Right forelimb (tissue), 1 donor: ENCODE measurements around the gene SGK1.
A peak's percentile ranks its signal among the peaks of the same experiment; 100 is the strongest.
"Not testable (repeated sequence)": the region's sequence is repeated elsewhere in the genome, so short reads cannot be mapped to it uniquely, and the experiment has no call there.

Experiments used
- DNase-seq: peaks from one replicate; pipeline ENCODE4 v3.0.0-alpha.2; 2018

SGK1 gene

GRCh38 chr6:134249759-134250602 is 67.9 kb downstream of the SGK1 start:
- DNase-seq: no peak

DNA sequence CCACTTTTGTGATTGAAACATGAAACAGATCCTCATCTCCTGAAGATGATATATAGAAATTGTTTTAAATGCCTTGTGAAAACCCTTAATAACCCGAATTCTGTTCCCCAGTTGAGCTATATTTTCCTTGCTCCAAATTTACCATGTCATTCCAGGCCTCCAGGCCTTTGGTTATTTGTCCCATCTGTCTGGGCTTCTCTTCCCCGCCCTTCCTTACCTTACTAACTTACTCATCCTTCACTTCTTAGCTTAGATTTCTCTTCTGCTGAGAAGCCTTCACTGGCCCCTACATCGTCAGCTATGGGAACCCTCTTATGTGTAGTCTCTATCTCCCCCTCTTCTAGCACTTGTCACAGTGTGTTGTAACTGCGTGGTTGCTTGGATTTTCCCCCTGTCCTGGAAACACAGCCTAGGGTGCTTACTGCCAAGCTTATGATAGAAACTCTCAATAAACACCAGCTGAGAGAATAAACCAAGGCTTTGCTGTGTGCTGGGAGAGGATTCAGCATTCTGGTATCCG is 68.6 kb downstream of the SGK1 start:
- no peak for DNase-seq

DNA sequence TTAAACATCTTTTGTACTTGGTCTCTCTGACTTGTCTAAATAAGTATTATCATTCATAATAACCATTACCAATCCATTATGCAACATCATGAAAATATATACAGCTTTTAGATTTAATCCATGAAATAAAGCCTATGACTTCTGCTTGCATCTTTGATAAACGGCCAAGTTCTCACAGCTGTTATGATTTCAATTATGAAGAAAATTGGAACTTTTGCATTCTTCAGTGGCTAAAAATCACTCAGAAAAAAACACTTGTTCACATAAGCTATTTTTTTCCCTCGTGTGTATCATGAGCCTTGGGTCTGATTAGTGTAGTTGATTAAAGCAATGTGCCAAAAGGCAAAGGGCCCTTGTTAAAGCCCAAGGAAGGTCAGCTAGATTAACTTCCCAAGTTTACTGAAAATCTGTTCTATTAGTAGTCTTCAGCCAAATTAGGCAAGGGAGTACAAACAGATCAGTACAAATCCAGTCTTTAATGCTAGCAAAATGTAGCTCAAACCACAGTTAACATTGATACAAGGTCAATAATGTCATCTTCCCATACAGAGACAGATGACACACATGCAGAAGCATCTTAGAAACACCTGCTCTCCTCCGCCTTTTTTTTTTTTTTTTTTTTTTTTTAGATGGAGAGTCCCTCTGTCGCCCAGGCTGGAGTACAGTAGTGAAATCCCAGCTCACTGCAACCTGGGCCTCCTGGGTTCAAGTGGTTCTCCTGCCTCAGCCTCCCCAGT is 69.9 kb downstream of the SGK1 start:
- DNase-seq: no peak

DNA sequence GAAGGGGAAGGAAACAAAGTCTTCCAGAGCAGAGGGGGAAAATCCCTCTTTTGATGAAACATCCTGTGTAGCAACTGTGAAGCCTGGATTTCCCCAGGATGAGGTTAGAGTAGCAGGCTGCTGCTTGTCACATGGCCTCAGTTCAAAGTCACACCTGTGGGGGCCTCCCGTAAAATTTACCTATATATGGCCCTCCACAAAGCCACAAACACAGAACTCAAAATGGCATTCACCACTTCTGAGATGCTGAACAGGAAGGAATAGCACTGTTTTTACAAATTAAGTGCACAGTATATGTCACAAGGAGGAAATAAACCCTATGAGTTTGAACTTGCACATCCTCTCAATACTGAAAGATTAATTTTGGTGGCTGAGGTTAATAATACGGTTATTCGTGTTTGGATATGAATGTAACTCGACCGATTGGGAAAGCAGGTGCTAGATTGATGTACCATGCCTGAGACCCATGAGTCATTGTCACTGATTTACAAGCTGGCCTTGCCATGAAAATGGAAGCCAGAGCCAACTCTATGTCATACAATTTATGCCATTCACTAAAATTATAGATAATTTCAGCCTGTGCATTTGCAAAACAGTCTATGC is 70.6 kb downstream of the SGK1 start:
- no peak for DNase-seq

- no peak for DNase-seq
Observed at GRCh38 chr6:134245706-134246105, 72.2 kb downstream of the SGK1 start.

DNA sequence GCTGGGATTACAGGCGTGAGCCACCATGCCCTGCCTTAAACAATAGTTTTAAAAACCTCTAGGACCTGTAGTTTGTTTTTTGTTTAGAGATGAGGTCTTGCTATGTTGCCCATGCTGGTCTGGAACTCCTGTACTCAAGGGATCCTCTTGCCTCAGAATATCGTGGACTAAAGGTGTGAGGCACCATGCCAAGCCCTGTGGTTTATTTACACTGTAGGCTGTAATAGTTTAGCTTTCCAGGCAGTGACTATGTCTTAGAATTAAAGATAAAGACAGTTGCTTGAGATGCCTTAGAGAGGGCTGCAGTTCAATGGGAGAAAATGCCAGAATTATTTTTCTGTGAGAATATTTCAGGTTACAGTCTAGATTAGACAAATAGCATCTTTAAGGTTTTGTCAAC is 72.9 kb downstream of the SGK1 start:
- no peak for DNase-seq

DNA sequence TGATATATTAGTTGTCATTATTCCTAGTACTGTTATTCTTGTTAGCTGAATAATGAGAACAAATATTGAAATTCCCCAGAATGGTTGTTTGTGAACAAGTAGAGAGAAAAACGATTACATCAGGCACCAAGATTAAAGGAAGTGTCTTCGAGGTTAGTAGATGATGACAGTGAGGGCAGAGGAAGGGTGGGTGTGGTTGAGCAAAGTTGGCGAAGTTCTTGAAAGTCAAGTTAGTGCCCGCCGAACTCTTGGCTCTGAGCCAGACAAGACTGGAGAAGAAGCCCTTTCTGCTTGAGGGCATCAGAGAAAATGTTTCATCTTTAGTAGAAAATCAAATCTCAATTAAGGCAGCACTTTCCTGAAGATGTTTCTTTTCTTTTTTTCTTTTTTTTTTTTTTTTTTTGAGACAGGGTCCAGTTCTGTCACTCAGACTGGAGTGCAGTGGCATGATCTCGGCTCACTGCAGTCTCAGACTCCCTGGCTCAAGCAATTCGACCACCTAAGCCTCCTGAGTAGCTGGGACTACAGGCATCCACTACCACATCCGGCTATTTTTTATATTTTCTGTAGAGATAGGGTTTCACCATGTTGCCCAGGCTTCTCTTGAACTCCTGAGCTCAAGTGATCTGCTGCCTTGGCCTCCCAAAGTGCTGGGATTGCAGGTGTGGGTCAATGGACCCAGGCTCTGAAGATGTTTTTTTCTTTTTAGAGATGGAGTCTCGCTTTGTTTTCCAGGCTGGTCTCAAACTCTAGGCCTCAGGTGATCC is 77.1 kb downstream of the SGK1 start:
- no peak for DNase-seq

DNA sequence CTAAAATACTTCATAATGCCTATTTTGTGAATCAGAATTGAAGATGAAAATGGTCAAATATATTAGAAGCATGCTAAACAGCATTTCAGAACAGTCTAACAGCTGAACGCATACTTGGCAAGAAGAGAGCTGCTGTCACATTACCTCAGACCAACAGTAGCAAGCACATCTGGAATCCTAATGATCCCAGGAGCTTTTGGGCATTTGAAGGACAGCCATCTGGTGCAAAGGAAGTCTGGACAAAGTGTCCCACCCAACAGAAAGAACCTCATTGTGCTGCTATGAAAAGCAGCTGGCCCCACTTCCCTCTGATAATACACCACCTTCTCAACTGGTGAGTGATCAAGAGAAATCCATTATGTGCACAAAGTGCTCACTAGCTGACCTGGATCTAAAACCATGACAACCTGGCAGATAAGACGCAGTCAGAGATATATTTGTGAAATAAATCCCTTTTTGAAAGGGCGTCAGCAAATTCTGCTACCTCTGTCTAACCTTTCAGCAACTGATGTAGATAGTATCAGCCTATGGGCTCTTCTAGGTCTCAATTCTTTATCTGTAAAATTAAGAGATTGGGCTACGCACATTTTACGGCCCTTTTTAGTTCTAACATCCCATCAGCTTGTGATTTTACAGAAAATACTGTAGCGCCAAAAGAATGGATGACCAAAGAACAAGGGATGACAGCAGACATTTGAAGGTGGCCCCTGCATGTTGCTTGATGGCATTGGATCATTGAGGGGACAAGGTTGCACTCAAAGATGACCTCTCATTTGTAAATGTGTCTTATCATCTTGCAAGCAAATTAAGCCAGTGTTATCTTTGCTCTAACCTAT is 78.7 kb downstream of the SGK1 start:
- peak; percentile 56 for DNase-seq

GRCh38 chr6:134238006-134238405 is 79.9 kb downstream of the SGK1 start:
- DNase-seq: no peak

- DNase-seq: no peak
Observed at GRCh38 chr6:134235937-134236751, 81.8 kb downstream of the SGK1 start.

- DNase-seq: not testable (repeated sequence)
Observed at GRCh38 chr6:134235334-134235733, 82.6 kb downstream of the SGK1 start.

DNA sequence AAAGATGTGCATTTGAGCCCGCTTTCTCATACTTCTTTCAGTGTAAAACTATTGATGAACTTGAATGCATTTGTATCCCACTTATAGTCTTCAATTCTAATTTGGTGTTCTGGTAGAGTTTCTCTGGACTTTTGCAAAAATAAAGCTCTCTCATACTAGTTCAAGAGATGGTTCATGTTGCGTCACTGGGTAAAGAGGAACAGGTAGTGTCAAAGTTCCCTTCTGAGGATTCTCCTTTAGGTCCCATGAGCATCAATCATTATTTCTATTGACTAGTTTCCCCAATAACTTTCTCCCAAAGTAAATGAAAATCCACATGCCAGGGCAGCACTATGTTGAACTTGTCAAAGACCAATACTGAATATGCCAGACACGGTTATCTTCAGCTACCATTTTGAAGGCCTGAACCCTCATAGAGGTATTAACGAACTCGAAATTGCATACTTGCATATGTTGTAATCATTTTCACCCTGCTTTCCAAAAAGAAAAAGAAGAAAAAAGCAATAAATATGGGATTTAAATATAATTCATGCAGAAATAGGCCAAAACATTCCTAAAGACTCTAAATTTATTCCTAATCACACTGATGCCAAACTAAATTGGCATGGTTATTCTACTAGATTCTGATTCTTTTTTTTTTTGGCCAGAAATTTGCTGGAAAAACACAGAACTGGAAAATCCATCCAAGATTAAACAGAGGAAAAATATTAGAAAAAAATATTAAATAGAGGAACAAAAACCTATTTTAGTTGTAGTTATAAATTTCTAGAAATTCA is 84.5 kb downstream of the SGK1 start:
- DNase-seq: no peak

DNA sequence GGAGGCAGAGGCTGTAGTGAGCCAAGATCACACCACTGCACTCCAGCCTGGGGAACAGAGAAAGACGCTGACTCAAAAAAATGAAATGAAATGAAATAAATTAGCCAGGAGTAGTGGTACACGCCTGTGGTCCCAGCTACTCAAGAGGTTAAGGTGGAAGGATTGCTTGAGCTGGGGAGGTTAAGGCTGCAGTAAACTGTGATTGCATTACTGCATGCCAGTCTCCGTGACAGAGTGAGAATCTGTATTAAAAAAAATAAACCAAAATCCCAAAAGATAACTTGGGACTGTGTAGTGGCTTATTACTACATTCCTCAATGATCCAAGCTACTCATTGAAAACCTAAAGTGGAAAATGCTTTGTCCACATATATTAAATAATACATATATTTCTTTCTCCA is 87.0 kb downstream of the SGK1 start:
- DNase-seq: no peak

- no peak for DNase-seq
Observed at GRCh38 chr6:134230087-134230700, 87.7 kb downstream of the SGK1 start.

- DNase-seq: no peak
Observed at GRCh38 chr6:134229520-134229919, 88.4 kb downstream of the SGK1 start.

GRCh38 chr6:134223796-134224420 is 94.0 kb downstream of the SGK1 start:
- no peak for DNase-seq

DNA sequence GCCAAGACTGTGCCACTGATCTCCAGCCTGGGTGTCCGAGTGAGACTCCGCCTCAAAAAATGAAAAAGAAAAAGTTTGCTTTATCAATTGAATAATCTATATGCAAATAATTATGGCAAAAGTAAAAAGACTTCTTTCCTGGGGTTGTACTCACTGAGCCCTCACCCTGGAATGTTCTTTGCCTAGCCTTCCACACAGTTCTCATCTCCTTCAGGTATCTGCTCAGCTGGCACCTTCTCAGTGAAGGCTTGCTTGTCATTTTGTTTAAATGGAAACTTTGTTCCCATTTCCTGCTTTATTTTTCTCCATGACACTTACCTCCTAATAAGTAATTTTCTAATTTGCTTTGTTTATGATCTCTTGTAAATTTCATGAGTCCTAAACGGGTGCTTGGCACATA is 96.7 kb downstream of the SGK1 start:
- no peak for DNase-seq

DNA sequence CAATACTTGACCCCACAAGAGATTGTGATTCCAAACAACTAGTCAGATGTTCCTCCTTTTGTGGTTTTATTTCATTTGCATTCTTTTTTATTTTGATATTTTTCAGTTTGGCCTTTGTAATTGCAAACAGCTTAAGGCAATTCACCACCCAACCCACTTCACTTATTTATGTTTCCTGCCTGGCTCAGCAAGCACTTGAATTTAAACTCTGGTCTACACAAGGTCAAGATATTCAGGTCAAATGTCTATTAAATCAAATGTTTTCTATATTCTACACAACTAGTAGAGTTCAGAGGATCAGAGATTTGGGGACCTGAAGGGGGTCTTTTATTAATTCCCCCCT is 100.1 kb downstream of the SGK1 start:
- DNase-seq: no peak

DNA sequence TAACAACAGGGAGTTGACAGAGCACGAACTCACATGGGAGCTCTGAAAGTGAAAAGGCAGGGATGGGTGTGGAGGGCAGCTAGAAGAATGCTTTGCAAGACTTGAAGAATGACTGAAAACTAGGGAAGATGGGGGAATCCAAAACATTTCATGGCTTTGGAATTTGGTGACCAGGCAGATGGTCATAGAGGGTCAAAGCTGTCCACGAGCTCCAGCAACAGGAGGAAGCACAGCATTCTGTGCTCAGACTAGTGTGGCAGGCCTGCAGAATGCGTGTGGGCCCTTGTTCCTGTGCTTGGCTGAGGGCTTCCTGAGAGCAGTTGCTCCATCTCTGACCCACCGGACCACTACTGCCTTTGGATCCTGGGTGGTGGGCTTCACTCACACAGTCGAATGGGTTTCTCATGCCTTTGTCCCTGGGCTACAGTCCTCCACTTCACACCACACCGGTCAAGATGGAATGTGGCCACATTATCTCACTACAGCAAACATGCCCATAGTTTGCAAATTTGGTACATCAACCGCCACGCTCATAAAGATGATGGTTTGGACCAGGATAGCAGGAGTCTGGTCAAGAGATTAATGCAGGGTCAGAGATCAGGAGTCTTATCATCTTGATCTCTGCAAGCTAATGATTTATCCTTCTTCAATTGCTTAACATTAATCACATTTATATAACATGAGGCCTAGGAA is 100.7 kb downstream of the SGK1 start:
- no peak for DNase-seq
